GM20000 (cell line): ENCODE data around the gene CDC14A.

Experiments used
- DNase-seq: peaks from one replicate; pipeline ENCODE4 v3.0.0; 2012; ENCODE audit warnings: low spot score
- CTCF ChIP-seq: IDR thresholded peaks from 2 replicates; pipeline ENCODE4 v1.5.1; 2012; ENCODE audit warnings: mild to moderate bottlenecking, control low read depth; ENCODE audit errors: extremely low read depth, missing control alignments

Gene CDC14A

GRCh38 chr1:100441146-100441545 lies 88.8 kb downstream of the CDC14A start:
- no peak for TF ChIP-seq CTCF
- no peak for DNase-seq

GRCh38 chr1:100441651-100442050 lies 89.3 kb downstream of the CDC14A start:
- no peak for DNase-seq
- no peak for TF ChIP-seq CTCF

GRCh38 chr1:100443811-100444571 lies 91.7 kb downstream of the CDC14A start:
- DNase-seq = peak; percentile 16
- no peak for TF ChIP-seq CTCF

GRCh38 chr1:100445565-100445964 lies 93.3 kb downstream of the CDC14A start:
- TF ChIP-seq CTCF = no peak
- DNase-seq = no peak

GRCh38 chr1:100448366-100448765 lies 96.1 kb downstream of the CDC14A start:
- no peak for DNase-seq
- no peak for TF ChIP-seq CTCF

GRCh38 chr1:100449477-100449876 lies 97.2 kb downstream of the CDC14A start:
- DNase-seq = no peak
- TF ChIP-seq CTCF = no peak

GRCh38 chr1:100452641-100453040 lies 100.3 kb downstream of the CDC14A start:
- TF ChIP-seq CTCF = no peak
- DNase-seq = peak; percentile 26
